Measurements from ENCODE around the gene ZCCHC8. TPM values are rescaled to one million over a fixed set of nuclear protein-coding genes. Genes with fewer than 3 reads are reported as not detected.

ZCCHC8 gene
- total and polyA plus RNA-seq, 2 of the 4 experiments (the other 2 are of a cell fraction) = 9.5 to 12.7 TPM

Small RNA genes lying within 50 kb of the gene (microRNA-seq; reads per million reads assigned to microRNA genes)
- gene RF00411 (ENCODE audit: insufficient read depth, insufficient read length) = not detected

Small RNA genes lying within 50 kb of the gene (small RNA-seq; reads per million reads assigned to genes)
- gene RF00411 = 0 reads per million in 5 experiments

Other genes with a start within 250 kb of the ZCCHC8 start
- gene VPS33A, start 234.4 kb downstream of the ZCCHC8 start, total RNA-seq (2012; rRNA removed) = 20.3 and 21.4 TPM in 2 replicates
- gene VPS33A, start 234.4 kb downstream of the ZCCHC8 start, polyA plus RNA-seq (2012; rRNA removed) = 14.0 and 14.3 TPM in 2 replicates
- gene CLIP1, start 78.3 kb downstream of the ZCCHC8 start, total RNA-seq (2012; rRNA removed) = 54.8 and 58.9 TPM in 2 replicates
- 35.6 and 38.0 TPM in 2 replicates for gene CLIP1, start 78.3 kb downstream of the ZCCHC8 start, polyA plus RNA-seq (2012; rRNA removed)
- gene RSRC2, start 26.0 kb upstream of the ZCCHC8 start, total RNA-seq (2012; rRNA removed) = 18.6 and 41.7 TPM in 2 replicates
- 31.5 and 32.1 TPM in 2 replicates for gene RSRC2, start 26.0 kb upstream of the ZCCHC8 start, polyA plus RNA-seq (2012; rRNA removed)
- gene KNTC1, start 26.3 kb upstream of the ZCCHC8 start, total RNA-seq (2012; rRNA removed) = 23.7 and 32.8 TPM in 2 replicates
- 16.6 and 16.7 TPM in 2 replicates for gene KNTC1, start 26.3 kb upstream of the ZCCHC8 start, polyA plus RNA-seq (2012; rRNA removed)
- gene HCAR2, start 202.4 kb upstream of the ZCCHC8 start, total RNA-seq (2012; rRNA removed) = not detected in 2 replicates
- gene HCAR2, start 202.4 kb upstream of the ZCCHC8 start, polyA plus RNA-seq (2012; rRNA removed) = not detected in 2 replicates
- not detected in 2 replicates for gene HCAR3, start 215.9 kb upstream of the ZCCHC8 start, total RNA-seq (2012; rRNA removed)
- gene HCAR3, start 215.9 kb upstream of the ZCCHC8 start, polyA plus RNA-seq (2012; rRNA removed) = not detected in 2 replicates
- under 0.01 TPM in 1 of 2 replicates, not detected in the other for gene HCAR1, start 229.9 kb upstream of the ZCCHC8 start, total RNA-seq (2012; rRNA removed)
- 0.03 TPM in 2 replicates for gene HCAR1, start 229.9 kb upstream of the ZCCHC8 start, polyA plus RNA-seq (2012; rRNA removed)

Data from IMR-90 (cell line).